GM12878 (cell line): ENCODE measurements around the gene STEAP2. TPM values are rescaled to one million over a fixed set of nuclear protein-coding genes. Genes with fewer than 3 reads are reported as not detected.

Experiments used
- DPF2 ChIP-seq: fragments of 450-650 bp; IDR thresholded peaks from 2 replicates; pipeline ENCODE4 v1.6.1; 2017; ENCODE audit warnings: mild to moderate bottlenecking
- ELK1 ChIP-seq: IDR thresholded peaks from 2 replicates; pipeline ENCODE4 v1.6.1; 2012; ENCODE audit warnings: low read depth, low read length, improper control_type of control experiment
- ETV6 ChIP-seq, 2 experiments: fragments of 450-650 bp in 1 of 2; IDR thresholded peaks in 1 of 2; conservative IDR thresholded peaks in 1 of 2; 2 replicates each; pipeline ENCODE4 v1.6.1; 2014; ENCODE audit warnings: antibody characterized with exemption in 1 of 2, borderline replicate concordance in 1 of 2, low read depth in 1 of 2, mild to moderate bottlenecking in 1 of 2, moderate library complexity in 1 of 2
- MAX ChIP-seq: IDR thresholded peaks from 2 replicates; pipeline ENCODE4 v1.6.1; 2012; ENCODE audit warnings: low read depth, low read length, improper control_type of control experiment
- NKRF ChIP-seq: fragments of 450-650 bp; conservative IDR thresholded peaks from 2 replicates; pipeline ENCODE4 v1.6.1; 2017; ENCODE audit warnings: mild to moderate bottlenecking, moderate library complexity
- ZBTB11 ChIP-seq: fragments of 450-650 bp; formaldehyde crosslinking; IDR thresholded peaks from 2 replicates; pipeline ENCODE4 v1.5.0; 2022; ENCODE audit warnings: mild to moderate bottlenecking, missing genetic modification characterization
- ZBTB4 ChIP-seq: fragments of 450-650 bp; formaldehyde crosslinking; IDR thresholded peaks from 2 replicates; pipeline ENCODE4 v1.4.0; 2022; ENCODE audit warnings: mild to moderate bottlenecking, moderate library complexity
- ZBTB40 ChIP-seq: fragments of 450-650 bp; IDR thresholded peaks from 2 replicates; pipeline ENCODE4 v1.6.1; 2016; ENCODE audit warnings: mild to moderate bottlenecking, moderate library complexity, borderline replicate concordance
- ZNF24 ChIP-seq: fragments of 450-650 bp; IDR thresholded peaks from 2 replicates; pipeline ENCODE4 v1.6.1; 2017; ENCODE audit warnings: antibody characterized with exemption, mild to moderate bottlenecking
- polyA plus RNA-seq, 11 experiments: library from polyadenylated mRNA; depleted of rRNA in 4 of 11; unstranded in 6 of 11; stranded (reverse) in 5 of 11; fragments of >200 nt; fragmentation: Nextera tagmentation in 4 of 11; fragmentation: Illumina TruSeq in 1 of 11; extraction: Ambion mirVana in 4 of 11; extraction: Trizol in 1 of 11; gene quantifications; 1 replicate in 1 of 11; 2 replicates in 10 of 11; pipeline versions ENCODE4 v1.2.1 to v1.2.3, GENCODE V29; 2011 to 2016; ENCODE audit warnings: inconsistent platforms in 2 of 11, missing spikeins in 2 of 11, low read depth in 1 of 11
- total RNA-seq, 4 experiments: library from RNA; depleted of rRNA in 3 of 4; stranded (reverse); fragments of >200 nt in 3 of 4; fragmentation: Illumina TruSeq in 1 of 4; extraction: Trizol in 1 of 4; gene quantifications; 2 replicates each; pipeline versions ENCODE4 v1.2.1 to v1.2.3, GENCODE V29; 2013 to 2021

Gene STEAP2
- total and polyA plus RNA-seq, 10 of the 15 experiments (the other 5 are each of a cell fraction or from before 2014, with no cell fraction given) = 0.64 to 17.6 (median 1.8) TPM

- TF ChIP-seq ZBTB4 (CRISPR knock-in tag) = no peak
- TF ChIP-seq ZBTB40 = no peak
- TF ChIP-seq DPF2 = peak; percentile 95
- TF ChIP-seq ZNF24 = no peak
- no peak for TF ChIP-seq ZBTB11 (CRISPR knock-in tag)
- no peak for TF ChIP-seq ELK1
- TF ChIP-seq MAX = no peak
- peak in 1 of 2 experiments; percentile 29; a peak in 1 of 4 replicates for TF ChIP-seq ETV6 (conservative IDR thresholded peaks at IDR 0.05 in 1 of 2, IDR thresholded peaks at IDR 0.05 in 1 of 2; ENCODE audit: borderline replicate concordance in 1 of 2, low read depth in 1 of 2)
- no peak for TF ChIP-seq NKRF
These were observed 32.8 kb upstream of the STEAP2 start (continued) for GRCh38 chr7:90178679-90179278.
